Measurements from ENCODE around the gene MUS81.

The MUS81 gene

GRCh38 chr11:65883786-65884715 lies 23.8 kb downstream of the MUS81 start:
- Histone ChIP-seq H3K27me3 (ENCODE audit: control insufficient read depth, low read length) (no peaks in the 10 kb centered on the region), H3K9me2 (replicated peaks; ENCODE audit: control insufficient read depth, low read length) (no peaks in the 10 kb centered on the region), H3K4me3 (ENCODE audit: low read length) (no peak overlapping the region), H3F3A (ENCODE audit: control insufficient read depth, insufficient read depth) (peaks cover 9% of the 10 kb centered on the region), H4K20me1 (ENCODE audit: control insufficient read depth, insufficient read depth, low read depth, low read length) (no peaks in the 10 kb centered on the region), H3K4me2 (ENCODE audit: low read length) (peak overlapping the region; percentile 50; the same call in 1 of the 2 replicates), H3K36me3 (ENCODE audit: control insufficient read depth, low read length) (peaks cover 52% of the 10 kb centered on the region), H3K9me3 (ENCODE audit: control insufficient read depth, insufficient read depth, low read length) (no peaks in the 10 kb centered on the region), H3K79me2 (ENCODE audit: control insufficient read depth, low read length) (peaks cover 10% of the 10 kb centered on the region), H3K27ac (ENCODE audit: low read depth, low read length) (no peak overlapping the region), H3K4me1 (ENCODE audit: control insufficient read depth, low read length) (peaks cover 35% of the 10 kb centered on the region)
- TF ChIP-seq, protein P1, sequence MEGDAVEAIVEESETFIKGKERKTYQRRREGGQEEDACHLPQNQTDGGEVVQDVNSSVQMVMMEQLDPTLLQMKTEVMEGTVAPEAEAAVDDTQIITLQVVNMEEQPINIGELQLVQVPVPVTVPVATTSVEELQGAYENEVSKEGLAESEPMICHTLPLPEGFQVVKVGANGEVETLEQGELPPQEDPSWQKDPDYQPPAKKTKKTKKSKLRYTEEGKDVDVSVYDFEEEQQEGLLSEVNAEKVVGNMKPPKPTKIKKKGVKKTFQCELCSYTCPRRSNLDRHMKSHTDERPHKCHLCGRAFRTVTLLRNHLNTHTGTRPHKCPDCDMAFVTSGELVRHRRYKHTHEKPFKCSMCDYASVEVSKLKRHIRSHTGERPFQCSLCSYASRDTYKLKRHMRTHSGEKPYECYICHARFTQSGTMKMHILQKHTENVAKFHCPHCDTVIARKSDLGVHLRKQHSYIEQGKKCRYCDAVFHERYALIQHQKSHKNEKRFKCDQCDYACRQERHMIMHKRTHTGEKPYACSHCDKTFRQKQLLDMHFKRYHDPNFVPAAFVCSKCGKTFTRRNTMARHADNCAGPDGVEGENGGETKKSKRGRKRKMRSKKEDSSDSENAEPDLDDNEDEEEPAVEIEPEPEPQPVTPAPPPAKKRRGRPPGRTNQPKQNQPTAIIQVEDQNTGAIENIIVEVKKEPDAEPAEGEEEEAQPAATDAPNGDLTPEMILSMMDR (IDR thresholded peaks at IDR 0.05; ENCODE audit: low read depth, low read length, poor library complexity, severe bottlenecking) = no peak
- no peak for TF ChIP-seq EZH2phosphoT487 (IDR thresholded peaks at IDR 0.05; ENCODE audit: borderline replicate concordance, low read length)

- TF ChIP-seq EZH2phosphoT487 (IDR thresholded peaks at IDR 0.05; ENCODE audit: borderline replicate concordance, low read length) = no peak
- TF ChIP-seq, protein P1 (IDR thresholded peaks at IDR 0.05; ENCODE audit: low read depth, low read length, poor library complexity, severe bottlenecking) = peak; percentile 100
- peak overlapping the region; percentile 50 for H3K4me2 ChIP-seq (ENCODE audit: low read length)
- peak overlapping the region; percentile 33; the same call in 1 of the 2 replicates for H3K4me3 ChIP-seq (ENCODE audit: low read length)
- peaks cover 52% of the 10 kb centered on the region for H3K36me3 ChIP-seq (ENCODE audit: control insufficient read depth, low read length)
- H3K9me3 ChIP-seq (ENCODE audit: control insufficient read depth, insufficient read depth, low read length) = no peaks in the 10 kb centered on the region
- H3K9me2 ChIP-seq (replicated peaks; ENCODE audit: control insufficient read depth, low read length) = no peaks in the 10 kb centered on the region
- H3K27me3 ChIP-seq (ENCODE audit: control insufficient read depth, low read length) = no peaks in the 10 kb centered on the region
- H3K79me2 ChIP-seq (ENCODE audit: control insufficient read depth, low read length) = peaks cover 10% of the 10 kb centered on the region
- H3K4me1 ChIP-seq (ENCODE audit: control insufficient read depth, low read length) = peaks cover 41% of the 10 kb centered on the region
- peaks cover 14% of the 10 kb centered on the region for H3F3A ChIP-seq (ENCODE audit: control insufficient read depth, insufficient read depth)
- H4K20me1 ChIP-seq (ENCODE audit: control insufficient read depth, insufficient read depth, low read depth, low read length) = no peaks in the 10 kb centered on the region
- H3K27ac ChIP-seq (ENCODE audit: low read depth, low read length) = no peak overlapping the region
Observed at GRCh38 chr11:65884716-65885092, 24.5 kb downstream of the MUS81 start.

- Histone ChIP-seq H3K36me3 (ENCODE audit: control insufficient read depth, low read length) (peaks cover 52% of the 10 kb centered on the region), H3K4me2 (ENCODE audit: low read length) (peak overlapping the region; percentile 50), H3K9me3 (ENCODE audit: control insufficient read depth, insufficient read depth, low read length) (no peaks in the 10 kb centered on the region), H3K27me3 (ENCODE audit: control insufficient read depth, low read length) (no peaks in the 10 kb centered on the region), H3K27ac (ENCODE audit: low read depth, low read length) (no peak overlapping the region), H3F3A (ENCODE audit: control insufficient read depth, insufficient read depth) (peaks cover 18% of the 10 kb centered on the region), H4K20me1 (ENCODE audit: control insufficient read depth, insufficient read depth, low read depth, low read length) (no peaks in the 10 kb centered on the region), H3K4me3 (ENCODE audit: low read length) (peak overlapping the region; percentile 33; the same call in 1 of the 2 replicates), H3K79me2 (ENCODE audit: control insufficient read depth, low read length) (peaks cover 10% of the 10 kb centered on the region), H3K9me2 (replicated peaks; ENCODE audit: control insufficient read depth, low read length) (no peaks in the 10 kb centered on the region), H3K4me1 (ENCODE audit: control insufficient read depth, low read length) (peaks cover 47% of the 10 kb centered on the region)
- no peak for TF ChIP-seq EZH2phosphoT487 (IDR thresholded peaks at IDR 0.05; ENCODE audit: borderline replicate concordance, low read length)
- TF ChIP-seq, protein P1 (IDR thresholded peaks at IDR 0.05; ENCODE audit: low read depth, low read length, poor library complexity, severe bottlenecking) = no peak
Observed at GRCh38 chr11:65885231-65885630, 25.0 kb downstream of the MUS81 start.

Measured in DOHH2 (cell line).